ENCODE results near the gene ABHD2. TPM values are rescaled to one million over a fixed set of nuclear protein-coding genes. Genes with fewer than 3 reads are reported as not detected.
"Not testable (repeated sequence)": the region's sequence is repeated elsewhere in the genome, so short reads cannot be mapped to it uniquely, and the experiment has no call there.

Gene ABHD2
- total RNA-seq: 50.0 to 58.5 TPM (median 50.5 TPM) in 3 replicates
- long read RNA-seq, full-length matches to known transcripts: 11 of 27 reads
- long read RNA-seq, partial matches to known transcripts: 3 of 27 reads
- long read RNA-seq, other reads (novel, unspliced or antisense): 13 of 27 reads

DNA sequence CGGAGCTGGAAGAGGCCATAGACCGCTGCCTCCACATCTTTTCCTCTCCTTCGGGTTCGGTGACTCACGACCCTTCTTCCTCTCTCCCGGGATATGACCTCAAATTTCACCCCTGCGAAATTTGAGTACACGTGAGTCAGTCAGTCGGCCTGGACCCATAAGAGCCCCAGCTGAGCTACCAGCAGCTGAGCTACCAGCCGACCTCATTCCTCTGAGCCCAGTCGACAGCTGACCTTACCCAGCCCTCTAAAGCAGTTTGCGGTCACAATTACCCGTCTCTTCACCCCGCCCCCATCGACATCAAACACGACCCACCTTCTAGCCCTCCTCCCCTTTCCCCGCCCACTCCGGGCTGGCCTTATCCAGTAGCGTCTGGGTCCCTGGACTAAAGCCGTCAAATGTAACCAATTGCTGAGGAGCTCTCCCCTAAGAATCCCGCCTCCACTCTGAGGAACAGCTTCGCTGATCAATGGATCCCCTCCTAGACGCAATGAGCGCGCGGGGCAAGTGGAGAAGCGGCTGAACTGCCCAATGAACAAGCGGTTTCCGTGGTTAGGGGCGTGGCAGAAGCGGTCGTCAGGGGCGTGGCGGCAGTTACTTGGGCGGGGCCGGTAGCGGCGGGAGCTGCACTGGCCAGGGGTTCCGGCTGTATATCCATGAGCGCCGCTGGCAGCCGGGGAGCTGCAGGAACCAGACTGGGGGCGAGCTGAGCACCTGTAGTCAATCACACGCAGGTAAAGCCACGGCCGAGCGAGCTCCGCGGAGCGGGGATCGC is at the start of gene ABHD2:
ABHD2 (plus strand) TSS at position 627 of the 775 bp plus-strand sequence. CDS start 27,872 bp downstream, outside the sequence.
- no peak within 1 kb of the TSS for H3K27ac Mint-ChIP-seq (ENCODE audit: unreplicated experiment)
- TF ChIP-seq CTCF (IDR thresholded peaks at IDR 0.05): no peak
- no peak within 1 kb of the TSS for H3K4me3 Mint-ChIP-seq (ENCODE audit: unreplicated experiment)
- H3K9me3 Mint-ChIP-seq (ENCODE audit: low read depth): no peaks in the 10 kb centered on the region
- no peaks in the 10 kb centered on the region for H3K36me3 Mint-ChIP-seq (ENCODE audit: low read depth)
- H3K27me3 Mint-ChIP-seq (ENCODE audit: low read depth): no peaks in the 10 kb centered on the region
- peak; percentile 99 for DNase-seq (ENCODE audit: low spot score)
- H3K4me1 Mint-ChIP-seq (ENCODE audit: low read depth): peaks cover 34% of the 10 kb centered on the region

- no peak for DNase-seq (ENCODE audit: low spot score)
- TF ChIP-seq CTCF (IDR thresholded peaks at IDR 0.05): no peak
- no peak overlapping the region for H3K27ac Mint-ChIP-seq (ENCODE audit: unreplicated experiment)
- no peaks in the 10 kb centered on the region for H3K9me3 Mint-ChIP-seq (ENCODE audit: low read depth)
- H3K4me1 Mint-ChIP-seq (ENCODE audit: low read depth): peaks cover 11% of the 10 kb centered on the region
- no peak overlapping the region for H3K4me3 Mint-ChIP-seq (ENCODE audit: unreplicated experiment)
- peaks cover 2% of the 10 kb centered on the region for H3K36me3 Mint-ChIP-seq (ENCODE audit: low read depth)
- peaks cover 8% of the 10 kb centered on the region for H3K27me3 Mint-ChIP-seq (ENCODE audit: low read depth)
Measured at GRCh38 chr15:89039142-89039541, 49.1 kb upstream of the ABHD2 start.

GRCh38 chr15:89041507-89041906 is 46.7 kb upstream of the ABHD2 start:
- H3K36me3 Mint-ChIP-seq (ENCODE audit: low read depth): peaks cover 2% of the 10 kb centered on the region
- TF ChIP-seq CTCF (IDR thresholded peaks at IDR 0.05): no peak
- peaks cover 8% of the 10 kb centered on the region for H3K27me3 Mint-ChIP-seq (ENCODE audit: low read depth)
- DNase-seq (ENCODE audit: low spot score): no peak
- peaks cover 6% of the 10 kb centered on the region for H3K4me1 Mint-ChIP-seq (ENCODE audit: low read depth)
- H3K27ac Mint-ChIP-seq (ENCODE audit: unreplicated experiment): no peak overlapping the region
- no peaks in the 10 kb centered on the region for H3K9me3 Mint-ChIP-seq (ENCODE audit: low read depth)
- H3K4me3 Mint-ChIP-seq (ENCODE audit: unreplicated experiment): no peak overlapping the region

- Mint-ChIP-seq H3K4me3 (ENCODE audit: unreplicated experiment) (no peak overlapping the region), H3K27ac (ENCODE audit: unreplicated experiment) (no peak overlapping the region), H3K9me3 (ENCODE audit: low read depth) (no peaks in the 10 kb centered on the region), H3K36me3 (ENCODE audit: low read depth) (peaks cover 2% of the 10 kb centered on the region), H3K4me1 (ENCODE audit: low read depth) (peaks cover 6% of the 10 kb centered on the region), H3K27me3 (ENCODE audit: low read depth) (peaks cover 4% of the 10 kb centered on the region)
- TF ChIP-seq CTCF (IDR thresholded peaks at IDR 0.05): no peak
- DNase-seq (ENCODE audit: low spot score): no peak
Measured at GRCh38 chr15:89042387-89042786, 45.9 kb upstream of the ABHD2 start.

DNA sequence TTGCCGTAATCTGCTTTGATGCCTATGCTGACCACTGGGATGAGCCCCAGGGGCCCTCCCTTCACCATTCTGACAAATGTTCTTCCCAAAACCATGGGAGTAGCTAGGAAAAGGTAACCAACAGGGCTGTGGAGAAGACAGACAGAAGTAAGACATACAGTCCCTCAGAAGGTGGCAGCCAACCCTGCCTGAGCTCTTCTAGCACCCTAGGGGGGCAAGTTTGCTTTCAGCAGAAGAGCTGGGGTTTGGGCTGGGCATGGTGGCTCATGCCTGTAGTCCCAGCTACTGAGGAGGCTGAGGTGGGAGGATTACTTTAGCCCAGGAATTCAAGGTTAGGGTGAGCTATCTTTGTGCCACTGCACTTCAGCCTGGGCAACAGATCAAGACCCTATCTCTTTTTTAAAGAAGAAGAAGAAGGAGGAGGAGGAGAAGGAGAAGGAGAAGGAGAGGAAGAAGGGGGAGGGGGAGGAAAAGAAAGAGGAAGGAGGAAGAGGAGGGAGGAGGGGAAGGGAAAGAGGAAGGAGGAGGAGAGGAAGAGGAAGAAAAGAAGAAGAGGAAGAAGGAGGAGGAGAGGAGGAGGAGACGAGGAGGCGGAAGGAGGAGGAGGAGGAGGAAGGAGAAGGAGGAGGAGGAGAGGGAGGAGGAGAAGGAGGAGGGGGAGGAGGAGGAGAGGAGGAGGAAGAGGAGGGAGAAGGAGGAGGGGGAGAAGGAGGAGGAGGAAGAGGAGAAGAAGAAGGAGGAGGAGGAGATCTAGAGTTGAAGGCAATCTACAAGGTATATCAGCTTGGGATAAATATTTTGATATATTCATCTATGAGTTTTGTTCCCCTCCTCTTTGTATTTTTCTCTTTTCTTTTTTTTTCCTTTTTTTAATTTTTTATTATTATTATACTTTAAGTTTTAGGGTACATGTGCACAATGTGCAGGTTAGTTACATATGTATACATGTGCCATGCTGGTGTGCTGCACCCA is 44.9 kb upstream of the ABHD2 start:
- Mint-ChIP-seq H3K4me1 (ENCODE audit: low read depth) (peaks cover 6% of the 10 kb centered on the region), H3K36me3 (ENCODE audit: low read depth) (no peaks in the 10 kb centered on the region), H3K9me3 (ENCODE audit: low read depth) (no peaks in the 10 kb centered on the region), H3K27me3 (ENCODE audit: low read depth) (peaks cover 2% of the 10 kb centered on the region), H3K4me3 (ENCODE audit: unreplicated experiment) (no peak overlapping the region), H3K27ac (ENCODE audit: unreplicated experiment) (no peak overlapping the region)
- no peak for DNase-seq (ENCODE audit: low spot score)
- no peak for TF ChIP-seq CTCF (IDR thresholded peaks at IDR 0.05)

DNA sequence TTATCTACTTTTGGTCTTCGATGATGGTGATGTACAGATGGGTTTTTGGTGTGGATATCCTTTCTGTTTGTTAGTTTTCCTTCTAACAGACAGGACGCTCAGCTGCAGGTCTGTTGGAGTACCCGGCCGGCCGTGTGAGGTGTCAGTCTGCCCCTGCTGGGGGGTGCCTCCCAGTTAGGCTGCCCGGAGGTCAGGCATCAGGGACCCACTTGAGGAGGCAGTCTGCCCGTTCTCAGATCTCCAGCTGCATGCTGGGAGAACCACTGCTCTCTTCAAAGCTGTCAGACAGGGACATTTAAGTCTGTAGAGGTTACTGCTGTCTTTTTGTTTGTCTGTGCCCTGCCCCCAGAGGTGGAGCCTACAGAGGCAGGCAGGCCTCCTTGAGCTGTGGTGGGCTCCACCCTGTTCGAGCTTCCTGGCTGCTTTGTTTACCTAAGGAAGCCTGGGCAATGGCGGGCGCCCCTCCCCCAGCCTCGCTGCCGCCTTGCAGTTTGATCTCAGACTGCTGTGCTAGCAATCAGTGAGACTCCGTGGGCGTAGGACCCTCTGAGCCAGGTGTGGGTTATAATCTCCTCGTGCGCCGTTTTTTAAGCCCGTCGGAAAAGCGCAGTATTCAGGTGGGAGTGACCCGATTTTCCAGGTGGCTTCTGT is 39.1 kb upstream of the ABHD2 start:
- H3K36me3 Mint-ChIP-seq (ENCODE audit: low read depth); DNase-seq (ENCODE audit: low spot score); H3K27ac Mint-ChIP-seq (ENCODE audit: unreplicated experiment); H3K27me3 Mint-ChIP-seq (ENCODE audit: low read depth); H3K4me3 Mint-ChIP-seq (ENCODE audit: unreplicated experiment); H3K9me3 Mint-ChIP-seq (ENCODE audit: low read depth): not testable (repeated sequence)
- peaks cover 33% of the 10 kb centered on the region for H3K4me1 Mint-ChIP-seq (ENCODE audit: low read depth)

Data from chondrocyte (in vitro differentiated cells).